CD1c-positive myeloid dendritic cell (primary cell): Measurements from ENCODE around the gene RSPH9.
"Not testable (repeated sequence)": the region's sequence is repeated elsewhere in the genome, so short reads cannot be mapped to it uniquely, and the experiment has no call there.

ENCODE experiments used
- DNase-seq: peaks from one replicate; pipeline ENCODE4 v3.0.0-alpha.2; 2016; ENCODE audit errors: extremely low spot score

Gene RSPH9

GRCh38 chr6:43628393-43629103 lies 16.3 kb upstream of the RSPH9 start:
- DNase-seq, result peak; percentile 32

- peak; percentile 99 for DNase-seq
These were observed 15.7 kb upstream of the RSPH9 start, which contains the start of gene GTPBP2 for GRCh38 chr6:43629104-43629504. GTPBP2 (minus strand) TSS chr6:43629264; CDS start chr6:43629162, 102 bp downstream.

- DNase-seq, result peak; percentile 98
These were observed 15.1 kb upstream of the RSPH9 start for GRCh38 chr6:43629505-43630300.

- DNase-seq, result no peak
These were observed 13.7 kb upstream of the RSPH9 start for GRCh38 chr6:43630980-43631619.

- DNase-seq, result not testable (repeated sequence)
These were observed 11.8 kb upstream of the RSPH9 start for GRCh38 chr6:43633002-43633401.

- no peak for DNase-seq
These were observed 10.0 kb upstream of the RSPH9 start for GRCh38 chr6:43634702-43635303.

GRCh38 chr6:43635387-43636307 lies 9.2 kb upstream of the RSPH9 start, which contains the start of gene MAD2L1BP:
MAD2L1BP (plus strand) TSS chr6:43635840; CDS start chr6:43635876, 36 bp downstream.
- peak; percentile 89 for DNase-seq

- no peak for DNase-seq
These were observed 8.6 kb upstream of the RSPH9 start for GRCh38 chr6:43636308-43636659.

GRCh38 chr6:43639984-43640800 lies 4.6 kb upstream of the RSPH9 start:
- DNase-seq, result no peak

GRCh38 chr6:43645613-43645964 lies 753 bp downstream of the RSPH9 start:
- DNase-seq, result no peak

GRCh38 chr6:43647613-43648012 lies 2.8 kb downstream of the RSPH9 start:
- no peak for DNase-seq

- no peak for DNase-seq
These were observed 3.4 kb downstream of the RSPH9 start for GRCh38 chr6:43648248-43648647.

GRCh38 chr6:43652822-43653221 lies 8.0 kb downstream of the RSPH9 start:
- DNase-seq, result not testable (repeated sequence)

- DNase-seq, result no peak
These were observed 12.5 kb downstream of the RSPH9 start for GRCh38 chr6:43657221-43657802.

- no peak for DNase-seq
These were observed 13.3 kb downstream of the RSPH9 start for GRCh38 chr6:43658161-43658560.

GRCh38 chr6:43662948-43663347 lies 18.1 kb downstream of the RSPH9 start:
- not testable (repeated sequence) for DNase-seq

GRCh38 chr6:43665376-43665775 lies 20.5 kb downstream of the RSPH9 start:
- DNase-seq, result no peak

- DNase-seq, result no peak
These were observed 21.5 kb downstream of the RSPH9 start for GRCh38 chr6:43666196-43666920.
